K562 (cell line): ENCODE data around the gene TSHZ1. TPM values are rescaled to one million over a fixed set of nuclear protein-coding genes. Genes with fewer than 3 reads are reported as not detected.
A peak's percentile ranks its signal among the peaks of the same experiment; 100 is the strongest.

Experiments
- ATAC-seq: fragments of 200-7000 bp; cut with Tn5 transposase; 3 replicates; pipeline ENCODE4 v1.9.1; 2020; ENCODE audit warnings: moderate library complexity
- BruUV-seq: library from RNA; stranded (reverse); fragments of 400-500 nt; replicated peaks from 2 replicates; lab custom pipeline; 2021; lab: Mats Ljungman, UMichigan
- CTCF ChIA-PET: fragments of 300-600 bp; formaldehyde crosslinking; extraction: SDS; loops from one replicate; lab custom pipeline; 2021; ENCODE audit warnings: low intra/inter-chr PET ratio; lab: Yijun Ruan, JAX
- POLR2A ChIA-PET: fragments of 300-600, 350-650 bp; sonication (Branson Sonifier 250); formaldehyde crosslinking; extraction: SDS; loops from one replicate; lab custom pipeline; 2021; ENCODE audit warnings: antibody characterized with exemption, inconsistent platforms; lab: Yijun Ruan, JAX
- DNase-seq, 4 experiments: peaks; one replicate each; pipeline versions ENCODE4 v3.0.0 to v3.0.0-alpha.2; 2011 to 2018; ENCODE audit warnings: low spot score in 3 of 4, mixed read lengths in 3 of 4; ENCODE audit errors: extremely low read depth in 1 of 4
- FAIRE-seq: peaks from 2 replicates; lab custom pipeline; 2011; peaks lifted over from hg19 to GRCh38; lab: Jason Lieb, UNC
- H2AFZ ChIP-seq: 2 replicates; pipeline ENCODE4 v1.6.0; 2011; ENCODE audit warnings: low read depth, low read length, control low read depth, inconsistent platforms
- H3K27ac ChIP-seq: fragments of 200-600 bp; 3 replicates; pipeline ENCODE4 v1.8.0; 2011; ENCODE audit warnings: low read depth, mild to moderate bottlenecking, control low read depth, inconsistent platforms, low read length, moderate library complexity, mixed read lengths; ENCODE audit errors: extremely low read depth
- H3K27me3 ChIP-seq, 2 experiments: fragments of 300-600 bp in 1 of 2; 2 replicates in 1 of 2; 3 replicates in 1 of 2; pipeline versions ENCODE4 v1.6.0 to v1.8.0; 2011; ENCODE audit warnings: inconsistent platforms in 2 of 2, low read length in 2 of 2, mild to moderate bottlenecking in 1 of 2, mixed read lengths in 1 of 2, moderate library complexity in 1 of 2; ENCODE audit not compliant: control insufficient read depth in 2 of 2, insufficient read depth in 2 of 2
- H3K36me3 ChIP-seq: fragments of 300-600 bp; 3 replicates; pipeline ENCODE4 v1.8.0; 2011; ENCODE audit warnings: mild to moderate bottlenecking, low read length, inconsistent platforms; ENCODE audit not compliant: control insufficient read depth, insufficient read depth
- H3K4me1 ChIP-seq, 2 experiments: fragments of 200-600 bp in 1 of 2; replicated peaks in 1 of 2; 2 replicates in 1 of 2; 3 replicates in 1 of 2; pipeline versions ENCODE4 v1.5.1 to v1.8.0; 2011; ENCODE audit warnings: inconsistent platforms in 2 of 2, low read length in 2 of 2, mild to moderate bottlenecking in 1 of 2, mixed read lengths in 1 of 2, moderate library complexity in 1 of 2; ENCODE audit not compliant: control insufficient read depth in 2 of 2, insufficient read depth in 2 of 2
- H3K4me2 ChIP-seq: 2 replicates; pipeline ENCODE4 v1.6.1; 2011; ENCODE audit warnings: low read length, control low read depth, inconsistent platforms, mixed read lengths; ENCODE audit not compliant: insufficient read depth
- H3K4me3 ChIP-seq: fragments of 200-600 bp; sonication (generic), shearing (Covaris generic); 2 replicates; pipeline ENCODE4 v1.5.1; 2016; ENCODE audit warnings: control low read depth, inconsistent platforms
- H3K79me2 ChIP-seq: fragments of 200-600 bp; 3 replicates; pipeline ENCODE4 v1.8.0; 2011; ENCODE audit warnings: low read length, inconsistent platforms; ENCODE audit not compliant: control insufficient read depth, insufficient read depth
- H3K9ac ChIP-seq, 2 experiments: 2 replicates each; pipeline versions ENCODE4 v1.6.0 to v1.6.1; 2011; ENCODE audit warnings: low read depth in 2 of 2, low read length in 2 of 2, control low read depth in 1 of 2, inconsistent platforms in 1 of 2, mild to moderate bottlenecking in 1 of 2, mixed read lengths in 1 of 2; ENCODE audit not compliant: insufficient read depth in 1 of 2
- H3K9me1 ChIP-seq: one replicate; pipeline ENCODE4 v1.6.0; 2011; ENCODE audit warnings: inconsistent platforms, mild to moderate bottlenecking, low read length, moderate library complexity; ENCODE audit not compliant: control insufficient read depth, insufficient read depth
- H3K9me3 ChIP-seq: replicated peaks from 2 replicates; pipeline ENCODE4 v1.5.1; 2011; ENCODE audit warnings: low read depth, low read length, inconsistent platforms; ENCODE audit not compliant: control insufficient read depth, insufficient read depth
- H4K20me1 ChIP-seq: replicated peaks from 2 replicates; pipeline ENCODE4 v1.6.1; 2011; ENCODE audit warnings: low read length, inconsistent platforms, mixed read lengths; ENCODE audit not compliant: control insufficient read depth, insufficient read depth
- KAT8 ChIP-seq: fragments of 450-650 bp; IDR thresholded peaks from 2 replicates; pipeline ENCODE4 v1.6.1; 2016; ENCODE audit warnings: low read depth, mild to moderate bottlenecking
- MYBL2 ChIP-seq, 2 experiments: fragments of 450-650 bp in 1 of 2; sonication (generic) in 1 of 2; formaldehyde crosslinking in 1 of 2; IDR thresholded peaks; 2 replicates each; pipeline versions ENCODE4 v1.6.1 to v1.8.1; 2017 to 2022; ENCODE audit warnings: borderline replicate concordance in 1 of 2, inconsistent platforms in 1 of 2, low read depth in 1 of 2, mild to moderate bottlenecking in 1 of 2, missing genetic modification reagents in 1 of 2, moderate library complexity in 1 of 2
- WGBS: fragments of 100-300 bp; shearing (Covaris generic); methylation state at CpG from one replicate; pipeline ENCODE4 v1.1.6; 2016; ENCODE audit warnings: low coverage, mixed read lengths; ENCODE audit not compliant: insufficient coverage; ENCODE audit errors: missing lambda C conversion rate; 5-methylcytosine and 5-hydroxymethylcytosine counted together
- in situ Hi-C: fragments of 300-500 bp; cut with MboI; formaldehyde crosslinking; loops from 4 replicates; pipeline ENCODE4 v1.15.0; 2018; ENCODE audit warnings: inconsistent platforms, mixed read lengths
- intact Hi-C: fragments of 100-400 bp; cut with micrococcal nuclease; formaldehyde crosslinking; loops from 2 replicates; pipeline ENCODE4 v1.14.2; 2022
- polyA plus RNA-seq, 8 experiments: library from polyadenylated mRNA; depleted of rRNA in 4 of 8; stranded (reverse) in 5 of 8; unstranded in 3 of 8; fragments of >200 nt; fragmentation: Nextera tagmentation in 2 of 8; fragmentation: Illumina TruSeq in 1 of 8; extraction: Ambion mirVana in 2 of 8; extraction: Trizol in 1 of 8; gene quantifications; 2 replicates each; pipeline versions ENCODE4 v1.2.1 to v1.2.3, GENCODE V29; 2011 to 2014; ENCODE audit warnings: inconsistent platforms in 1 of 8, missing spikeins in 1 of 8
- total RNA-seq, 7 experiments: library from RNA; depleted of rRNA in 6 of 7; stranded (reverse); fragments of >200 nt in 6 of 7; fragmentation: Illumina TruSeq in 2 of 7; extraction: Trizol in 2 of 7; gene quantifications; 2 replicates each; pipeline versions ENCODE4 v1.2.1 to v1.2.3, GENCODE V29; 2011 to 2021; ENCODE audit warnings: low replicate concordance in 1 of 7
- TF ChIP-seq, protein P1 (sequence below): conservative IDR thresholded peaks from 2 replicates; pipeline ENCODE4 v1.6.1; 2011; ENCODE audit warnings: low read depth, mild to moderate bottlenecking, low read length; ENCODE audit not compliant: control insufficient read depth
- TF ChIP-seq, protein P2 (sequence below): fragments of 450-650 bp; IDR thresholded peaks from 2 replicates; pipeline ENCODE4 v1.6.1; 2017; ENCODE audit warnings: antibody characterized with exemption, mild to moderate bottlenecking
- TF ChIP-seq, protein P3 (sequence below): sonication (generic); IDR thresholded peaks from 2 replicates; pipeline ENCODE4 v1.6.1; 2016

The TSHZ1 gene
- total and polyA plus RNA-seq, 9 of the 15 experiments (the other 6 are each of a cell fraction or from before 2014, with no cell fraction given), result 1.1 to 7.2 (median 2.7) TPM

DNA sequence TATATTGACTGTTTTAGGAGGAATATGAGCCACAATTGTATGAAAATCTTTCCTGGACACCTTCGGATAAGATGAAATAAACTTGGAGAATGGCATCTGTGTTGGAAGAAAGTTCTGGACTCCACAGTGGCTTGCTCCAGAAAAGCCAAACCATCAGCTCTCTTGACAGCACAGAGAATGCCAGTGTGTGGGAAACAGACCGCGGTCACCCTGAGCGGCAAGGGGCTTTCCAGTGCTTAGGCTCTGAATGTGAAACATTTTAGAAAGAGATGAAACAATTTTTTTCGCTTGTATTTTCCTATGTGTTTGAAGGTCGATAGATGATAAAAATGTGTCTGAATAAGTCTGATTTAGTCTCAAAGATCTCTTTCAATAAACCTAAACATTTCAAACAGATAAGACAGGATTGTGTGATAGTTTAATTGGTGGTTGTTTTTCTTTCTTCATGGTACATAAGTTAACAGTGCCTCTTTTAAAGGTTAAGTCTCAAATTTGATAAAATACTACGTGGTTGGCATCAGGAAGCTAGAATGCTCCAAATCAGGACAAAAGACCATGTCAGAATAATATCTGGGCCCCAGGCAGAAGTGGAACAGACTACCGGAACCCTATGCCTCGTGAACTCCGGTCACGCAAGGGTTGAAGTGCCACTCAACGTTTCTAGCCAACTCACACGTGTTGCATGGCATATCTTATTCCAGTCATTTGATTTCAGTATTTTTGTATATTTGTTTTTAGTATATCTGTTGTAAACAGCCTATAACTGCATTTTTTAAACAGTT lies 30.6 kb upstream of the TSHZ1 start (continued):
- TF ChIP-seq MYBL2 (IDR thresholded peaks at IDR 0.05; ENCODE audit: low read depth) (no peak), MYBL2 (CRISPR knock-in tag; IDR thresholded peaks at IDR 0.05; ENCODE audit: borderline replicate concordance) (no peak), KAT8 (no peak)
- TF ChIP-seq, protein P1, sequence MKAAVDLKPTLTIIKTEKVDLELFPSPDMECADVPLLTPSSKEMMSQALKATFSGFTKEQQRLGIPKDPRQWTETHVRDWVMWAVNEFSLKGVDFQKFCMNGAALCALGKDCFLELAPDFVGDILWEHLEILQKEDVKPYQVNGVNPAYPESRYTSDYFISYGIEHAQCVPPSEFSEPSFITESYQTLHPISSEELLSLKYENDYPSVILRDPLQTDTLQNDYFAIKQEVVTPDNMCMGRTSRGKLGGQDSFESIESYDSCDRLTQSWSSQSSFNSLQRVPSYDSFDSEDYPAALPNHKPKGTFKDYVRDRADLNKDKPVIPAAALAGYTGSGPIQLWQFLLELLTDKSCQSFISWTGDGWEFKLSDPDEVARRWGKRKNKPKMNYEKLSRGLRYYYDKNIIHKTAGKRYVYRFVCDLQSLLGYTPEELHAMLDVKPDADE, result no peak

DNA sequence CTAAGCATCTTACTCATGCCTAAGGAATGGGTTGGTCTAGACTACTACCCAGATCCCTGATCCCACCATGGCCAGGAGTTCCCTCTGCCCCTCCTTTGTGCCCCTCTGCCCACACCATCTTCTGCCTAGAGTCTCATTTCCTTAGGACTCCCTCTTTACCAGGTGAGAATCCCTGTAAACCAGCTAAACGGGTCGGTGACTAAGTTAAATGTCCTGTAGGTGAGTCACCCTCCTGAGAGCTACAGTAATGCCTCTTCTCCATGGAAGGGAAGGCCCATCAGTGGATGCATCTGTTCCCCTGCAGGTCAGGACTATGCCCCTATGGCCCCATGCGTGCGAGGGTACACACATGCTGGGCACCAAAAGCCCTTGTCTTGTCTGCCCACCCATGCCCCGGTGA lies 27.1 kb upstream of the TSHZ1 start:
- Histone ChIP-seq H3K27ac (no peak overlapping the region), H3K36me3 (no peaks in the 10 kb centered on the region), H3K4me1 (no peaks in the 10 kb centered on the region), H3K4me3 (no peak overlapping the region), H3K4me2 (no peak overlapping the region), H3K79me2 (no peaks in the 10 kb centered on the region), H3K9me1 (no peaks in the 10 kb centered on the region), H3K9me3 (no peaks in the 10 kb centered on the region), H3K27me3 (peaks cover 4 to 22% of the 10 kb centered on the region in 2 experiments), H3K9ac (no peak overlapping the region), H2AFZ (no peak overlapping the region), H4K20me1 (no peaks in the 10 kb centered on the region)
- TF ChIP-seq, protein P2, sequence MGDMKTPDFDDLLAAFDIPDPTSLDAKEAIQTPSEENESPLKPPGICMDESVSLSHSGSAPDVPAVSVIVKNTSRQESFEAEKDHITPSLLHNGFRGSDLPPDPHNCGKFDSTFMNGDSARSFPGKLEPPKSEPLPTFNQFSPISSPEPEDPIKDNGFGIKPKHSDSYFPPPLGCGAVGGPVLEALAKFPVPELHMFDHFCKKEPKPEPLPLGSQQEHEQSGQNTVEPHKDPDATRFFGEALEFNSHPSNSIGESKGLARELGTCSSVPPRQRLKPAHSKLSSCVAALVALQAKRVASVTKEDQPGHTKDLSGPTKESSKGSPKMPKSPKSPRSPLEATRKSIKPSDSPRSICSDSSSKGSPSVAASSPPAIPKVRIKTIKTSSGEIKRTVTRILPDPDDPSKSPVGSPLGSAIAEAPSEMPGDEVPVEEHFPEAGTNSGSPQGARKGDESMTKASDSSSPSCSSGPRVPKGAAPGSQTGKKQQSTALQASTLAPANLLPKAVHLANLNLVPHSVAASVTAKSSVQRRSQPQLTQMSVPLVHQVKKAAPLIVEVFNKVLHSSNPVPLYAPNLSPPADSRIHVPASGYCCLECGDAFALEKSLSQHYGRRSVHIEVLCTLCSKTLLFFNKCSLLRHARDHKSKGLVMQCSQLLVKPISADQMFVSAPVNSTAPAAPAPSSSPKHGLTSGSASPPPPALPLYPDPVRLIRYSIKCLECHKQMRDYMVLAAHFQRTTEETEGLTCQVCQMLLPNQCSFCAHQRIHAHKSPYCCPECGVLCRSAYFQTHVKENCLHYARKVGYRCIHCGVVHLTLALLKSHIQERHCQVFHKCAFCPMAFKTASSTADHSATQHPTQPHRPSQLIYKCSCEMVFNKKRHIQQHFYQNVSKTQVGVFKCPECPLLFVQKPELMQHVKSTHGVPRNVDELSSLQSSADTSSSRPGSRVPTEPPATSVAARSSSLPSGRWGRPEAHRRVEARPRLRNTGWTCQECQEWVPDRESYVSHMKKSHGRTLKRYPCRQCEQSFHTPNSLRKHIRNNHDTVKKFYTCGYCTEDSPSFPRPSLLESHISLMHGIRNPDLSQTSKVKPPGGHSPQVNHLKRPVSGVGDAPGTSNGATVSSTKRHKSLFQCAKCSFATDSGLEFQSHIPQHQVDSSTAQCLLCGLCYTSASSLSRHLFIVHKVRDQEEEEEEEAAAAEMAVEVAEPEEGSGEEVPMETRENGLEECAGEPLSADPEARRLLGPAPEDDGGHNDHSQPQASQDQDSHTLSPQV, result no peak
- TF ChIP-seq, protein P3, sequence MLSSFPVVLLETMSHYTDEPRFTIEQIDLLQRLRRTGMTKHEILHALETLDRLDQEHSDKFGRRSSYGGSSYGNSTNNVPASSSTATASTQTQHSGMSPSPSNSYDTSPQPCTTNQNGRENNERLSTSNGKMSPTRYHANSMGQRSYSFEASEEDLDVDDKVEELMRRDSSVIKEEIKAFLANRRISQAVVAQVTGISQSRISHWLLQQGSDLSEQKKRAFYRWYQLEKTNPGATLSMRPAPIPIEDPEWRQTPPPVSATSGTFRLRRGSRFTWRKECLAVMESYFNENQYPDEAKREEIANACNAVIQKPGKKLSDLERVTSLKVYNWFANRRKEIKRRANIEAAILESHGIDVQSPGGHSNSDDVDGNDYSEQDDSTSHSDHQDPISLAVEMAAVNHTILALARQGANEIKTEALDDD, result peak; percentile 26; the same call in 1 of the 2 replicates
- ChIA-PET CTCF (no interaction called here), POLR2A (no interaction called here)
- no peak for FAIRE-seq
- intact Hi-C loops (no loop called here), in situ Hi-C loops (no loop called here)
- ATAC-seq, result no peak
- no TSS peak for BruUV-seq
- no peak for DNase-seq
- WGBS, result 0% methylated on average over 4 of the region's 5 CpGs
